Measurements from ENCODE around the gene ANO10.

ANO10 gene

GRCh38 chr3:43423142-43423541, 198.7 kb downstream of the ANO10 start:
- Histone ChIP-seq H3K4me1 (ENCODE audit: insufficient read depth, low read length) (no peaks in the 10 kb centered on the region), H3K27me3 (ENCODE audit: insufficient read depth, low read length) (no peaks in the 10 kb centered on the region), H3K4me3 (ENCODE audit: low read length) (no peak overlapping the region), H3K36me3 (ENCODE audit: insufficient read depth, low read length) (no peaks in the 10 kb centered on the region), H2AFZ (ENCODE audit: low read depth, low read length) (no peak overlapping the region), H3K9me3 (ENCODE audit: low read length) (peaks cover 2% of the 10 kb centered on the region)

- H3K4me3 ChIP-seq (ENCODE audit: low read length): no peak overlapping the region
- no peaks in the 10 kb centered on the region for H3K27me3 ChIP-seq (ENCODE audit: insufficient read depth, low read length)
- H2AFZ ChIP-seq (ENCODE audit: low read depth, low read length): no peak overlapping the region
- H3K9me3 ChIP-seq (ENCODE audit: low read length): no peaks in the 10 kb centered on the region
- no peaks in the 10 kb centered on the region for H3K36me3 ChIP-seq (ENCODE audit: insufficient read depth, low read length)
- H3K4me1 ChIP-seq (ENCODE audit: insufficient read depth, low read length): no peaks in the 10 kb centered on the region
Observed at GRCh38 chr3:43418601-43419272, 203.1 kb downstream of the ANO10 start.

GRCh38 chr3:43417133-43417532, 204.7 kb downstream of the ANO10 start:
- Histone ChIP-seq H3K4me1 (ENCODE audit: insufficient read depth, low read length) (peaks cover under 1% of the 10 kb centered on the region), H3K36me3 (ENCODE audit: insufficient read depth, low read length) (no peaks in the 10 kb centered on the region), H2AFZ (ENCODE audit: low read depth, low read length) (no peak overlapping the region)

DNA sequence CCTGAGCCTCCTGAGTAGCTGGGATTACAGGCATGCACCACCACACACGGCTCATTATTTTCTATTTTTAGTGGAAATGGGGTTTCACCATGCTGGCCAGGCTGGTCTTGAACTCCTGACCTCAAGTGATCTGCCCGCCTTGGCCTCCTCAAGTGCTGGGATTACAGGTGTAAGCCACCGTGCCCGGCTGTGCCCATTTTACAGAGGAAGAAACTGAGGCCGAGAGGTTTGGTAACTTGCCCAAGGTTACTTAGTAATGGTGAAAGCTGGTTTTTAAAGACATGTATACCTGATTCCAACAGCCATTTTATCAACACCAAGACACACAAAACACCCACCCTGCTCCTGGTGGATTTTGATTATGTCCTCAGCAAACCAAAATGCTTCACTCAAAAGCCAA, 206.7 kb downstream of the ANO10 start:
- no peaks in the 10 kb centered on the region for H3K27me3 ChIP-seq (ENCODE audit: insufficient read depth, low read length)
- H3K4me3 ChIP-seq (ENCODE audit: low read length): no peak overlapping the region
- H3K9me3 ChIP-seq (ENCODE audit: low read length): no peaks in the 10 kb centered on the region
- no peaks in the 10 kb centered on the region for H3K36me3 ChIP-seq (ENCODE audit: insufficient read depth, low read length)
- peaks cover 10% of the 10 kb centered on the region for H3K4me1 ChIP-seq (ENCODE audit: insufficient read depth, low read length)
- no peak overlapping the region for H2AFZ ChIP-seq (ENCODE audit: low read depth, low read length)

More at GRCh38 chr3:43417133-43417532, 204.7 kb downstream of the ANO10 start:
- no peaks in the 10 kb centered on the region for H3K27me3 ChIP-seq (ENCODE audit: insufficient read depth, low read length)
- H3K4me3 ChIP-seq (ENCODE audit: low read length): no peak overlapping the region
- no peaks in the 10 kb centered on the region for H3K9me3 ChIP-seq (ENCODE audit: low read length)

- no peak overlapping the region for H2AFZ ChIP-seq (ENCODE audit: low read depth, low read length)
- no peaks in the 10 kb centered on the region for H3K36me3 ChIP-seq (ENCODE audit: insufficient read depth, low read length)
- H3K27me3 ChIP-seq (ENCODE audit: insufficient read depth, low read length): no peaks in the 10 kb centered on the region
- no peaks in the 10 kb centered on the region for H3K9me3 ChIP-seq (ENCODE audit: low read length)
- peaks cover 10% of the 10 kb centered on the region for H3K4me1 ChIP-seq (ENCODE audit: insufficient read depth, low read length)
- H3K4me3 ChIP-seq (ENCODE audit: low read length): no peak overlapping the region
Observed at GRCh38 chr3:43413676-43414368, 208.0 kb downstream of the ANO10 start.

GRCh38 chr3:43411429-43411828, 210.4 kb downstream of the ANO10 start:
- Histone ChIP-seq H3K9me3 (ENCODE audit: low read length) (no peaks in the 10 kb centered on the region), H3K27me3 (ENCODE audit: insufficient read depth, low read length) (no peaks in the 10 kb centered on the region), H3K4me3 (ENCODE audit: low read length) (no peak overlapping the region), H3K4me1 (ENCODE audit: insufficient read depth, low read length) (peaks cover 10% of the 10 kb centered on the region), H2AFZ (ENCODE audit: low read depth, low read length) (no peak overlapping the region), H3K36me3 (ENCODE audit: insufficient read depth, low read length) (no peaks in the 10 kb centered on the region)

DNA sequence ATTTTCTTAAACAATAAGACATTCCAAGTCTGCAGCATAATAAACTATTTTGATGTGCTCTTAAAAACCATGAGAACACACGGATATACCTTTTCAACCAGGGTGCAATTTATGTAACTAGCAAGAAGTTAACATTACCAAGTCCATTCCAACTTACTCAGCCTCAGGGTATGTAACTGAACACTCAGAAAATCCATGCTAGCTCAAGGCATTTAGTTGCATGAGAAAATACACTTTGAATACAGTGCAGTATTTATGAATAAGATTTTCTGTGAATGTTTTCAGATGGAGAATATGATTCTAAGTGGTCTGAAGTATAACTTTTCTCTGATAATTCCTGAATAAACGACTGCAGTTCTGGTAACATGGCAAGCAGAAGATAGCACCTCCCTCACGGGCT, 211.2 kb downstream of the ANO10 start:
- H3K36me3 ChIP-seq (ENCODE audit: insufficient read depth, low read length): no peaks in the 10 kb centered on the region
- H3K4me3 ChIP-seq (ENCODE audit: low read length): no peak overlapping the region
- no peak overlapping the region for H2AFZ ChIP-seq (ENCODE audit: low read depth, low read length)
- peaks cover 10% of the 10 kb centered on the region for H3K4me1 ChIP-seq (ENCODE audit: insufficient read depth, low read length)
- no peaks in the 10 kb centered on the region for H3K9me3 ChIP-seq (ENCODE audit: low read length)
- H3K27me3 ChIP-seq (ENCODE audit: insufficient read depth, low read length): no peaks in the 10 kb centered on the region

DNA sequence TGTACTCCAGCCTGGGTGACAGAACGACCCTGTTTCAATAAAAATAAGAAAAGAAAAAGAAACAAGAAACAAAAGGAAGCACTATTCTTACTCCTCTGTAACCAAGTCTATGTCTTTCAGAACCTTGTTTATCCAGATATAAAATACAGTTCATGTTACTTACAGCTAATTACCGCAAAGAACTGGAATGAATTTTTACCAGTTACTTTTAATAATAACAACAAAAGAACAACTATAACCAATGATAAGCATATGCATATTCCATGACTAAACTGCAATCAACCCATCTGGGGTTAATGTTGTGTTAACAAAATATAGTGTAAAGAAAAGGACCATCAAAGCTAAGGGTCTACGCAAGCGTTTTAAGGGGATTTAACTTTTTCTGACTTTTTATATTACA, 212.3 kb downstream of the ANO10 start:
- no peaks in the 10 kb centered on the region for H3K27me3 ChIP-seq (ENCODE audit: insufficient read depth, low read length)
- H3K4me3 ChIP-seq (ENCODE audit: low read length): no peak overlapping the region
- peaks cover 10% of the 10 kb centered on the region for H3K4me1 ChIP-seq (ENCODE audit: insufficient read depth, low read length)
- H3K9me3 ChIP-seq (ENCODE audit: low read length): no peaks in the 10 kb centered on the region
- no peak overlapping the region for H2AFZ ChIP-seq (ENCODE audit: low read depth, low read length)
- H3K36me3 ChIP-seq (ENCODE audit: insufficient read depth, low read length): no peaks in the 10 kb centered on the region

GRCh38 chr3:43406643-43407023, 215.2 kb downstream of the ANO10 start:
- H3K27me3 ChIP-seq (ENCODE audit: insufficient read depth, low read length): no peaks in the 10 kb centered on the region
- H3K9me3 ChIP-seq (ENCODE audit: low read length): no peaks in the 10 kb centered on the region
- peaks cover 6% of the 10 kb centered on the region for H3K4me1 ChIP-seq (ENCODE audit: insufficient read depth, low read length)
- H2AFZ ChIP-seq (ENCODE audit: low read depth, low read length): no peak overlapping the region
- no peak overlapping the region for H3K4me3 ChIP-seq (ENCODE audit: low read length)
- no peaks in the 10 kb centered on the region for H3K36me3 ChIP-seq (ENCODE audit: insufficient read depth, low read length)

DNA sequence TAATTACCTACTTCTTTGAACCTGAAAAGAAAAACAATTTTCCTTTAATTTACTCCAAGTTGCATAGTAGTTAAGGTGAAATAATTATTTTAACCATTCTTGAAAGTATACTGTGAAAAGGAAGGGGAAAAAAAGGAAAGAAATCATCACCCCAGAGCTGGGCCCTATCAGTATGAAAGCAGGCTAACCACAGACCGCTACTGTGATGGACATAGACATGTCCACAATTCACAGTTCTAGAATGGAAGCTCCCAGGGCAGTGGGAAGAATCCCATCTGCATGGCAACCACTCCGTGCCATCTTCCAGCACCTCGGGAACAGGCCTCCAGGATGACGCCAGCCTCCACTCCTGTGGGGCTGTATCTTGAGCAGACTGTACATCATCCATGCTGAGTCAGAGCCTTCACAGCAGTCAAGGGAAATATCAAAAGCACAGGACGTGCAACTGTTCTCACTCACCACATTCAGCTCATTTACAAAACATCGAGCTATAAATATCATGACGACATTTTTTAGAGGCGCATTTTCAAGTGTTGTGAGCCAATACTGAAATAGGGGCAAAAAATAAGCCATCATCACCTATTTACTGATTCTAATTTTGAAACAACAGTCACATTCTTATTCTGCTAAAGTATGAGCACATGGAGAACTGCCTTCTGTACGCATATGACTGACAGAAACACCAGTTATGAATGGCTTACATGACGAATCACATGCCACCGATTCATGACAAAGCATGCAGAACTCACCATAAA, 215.7 kb downstream of the ANO10 start:
- Histone ChIP-seq H3K4me1 (ENCODE audit: insufficient read depth, low read length) (peaks cover under 1% of the 10 kb centered on the region), H3K27me3 (ENCODE audit: insufficient read depth, low read length) (no peaks in the 10 kb centered on the region), H3K4me3 (ENCODE audit: low read length) (no peak overlapping the region), H3K9me3 (ENCODE audit: low read length) (no peaks in the 10 kb centered on the region), H2AFZ (ENCODE audit: low read depth, low read length) (no peak overlapping the region), H3K36me3 (ENCODE audit: insufficient read depth, low read length) (no peaks in the 10 kb centered on the region)

- no peak overlapping the region for H3K4me3 ChIP-seq (ENCODE audit: low read length)
- H3K27me3 ChIP-seq (ENCODE audit: insufficient read depth, low read length): no peaks in the 10 kb centered on the region
- no peaks in the 10 kb centered on the region for H3K9me3 ChIP-seq (ENCODE audit: low read length)
- no peaks in the 10 kb centered on the region for H3K36me3 ChIP-seq (ENCODE audit: insufficient read depth, low read length)
- no peak overlapping the region for H2AFZ ChIP-seq (ENCODE audit: low read depth, low read length)
- no peaks in the 10 kb centered on the region for H3K4me1 ChIP-seq (ENCODE audit: insufficient read depth, low read length)
Observed at GRCh38 chr3:43400781-43401730, 220.8 kb downstream of the ANO10 start.

DNA sequence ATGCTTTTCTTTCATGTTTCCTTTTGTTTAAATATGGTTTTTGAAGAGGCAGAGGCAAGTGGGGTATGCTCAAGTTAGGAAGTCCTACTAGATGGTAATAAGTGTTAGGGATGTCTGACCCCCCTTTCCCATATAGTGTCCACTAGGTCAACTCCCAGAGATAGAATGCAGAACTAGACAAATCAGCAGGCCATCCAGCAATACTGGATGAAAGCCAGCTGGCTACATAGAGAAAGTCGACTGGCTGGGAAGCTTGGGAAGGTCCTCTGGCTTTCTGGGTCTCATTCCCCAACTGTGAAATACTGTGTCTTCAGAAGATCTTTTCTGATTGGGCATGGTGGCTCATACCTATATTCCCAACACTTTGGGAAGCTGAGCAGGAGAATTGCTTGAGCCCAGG, 221.6 kb downstream of the ANO10 start:
- Histone ChIP-seq H3K4me3 (ENCODE audit: low read length) (no peak overlapping the region), H3K36me3 (ENCODE audit: insufficient read depth, low read length) (no peaks in the 10 kb centered on the region), H3K4me1 (ENCODE audit: insufficient read depth, low read length) (no peaks in the 10 kb centered on the region), H3K9me3 (ENCODE audit: low read length) (no peaks in the 10 kb centered on the region), H3K27me3 (ENCODE audit: insufficient read depth, low read length) (no peaks in the 10 kb centered on the region), H2AFZ (ENCODE audit: low read depth, low read length) (no peak overlapping the region)

Data from neuron (in vitro differentiated cells).